Skeletal muscle cell (primary cell): Measurements from ENCODE around the gene PLK2.

Experiments
- DNase-seq: peaks from one replicate; pipeline ENCODE4 v3.0.0-alpha.2; 2010; ENCODE audit warnings: low read depth
- H3K4me3 ChIP-seq: 2 replicates; pipeline ENCODE4 v1.5.1; 2011; ENCODE audit warnings: low read depth, mild to moderate bottlenecking, control low read depth, low read length, moderate library complexity

The PLK2 gene

DNA sequence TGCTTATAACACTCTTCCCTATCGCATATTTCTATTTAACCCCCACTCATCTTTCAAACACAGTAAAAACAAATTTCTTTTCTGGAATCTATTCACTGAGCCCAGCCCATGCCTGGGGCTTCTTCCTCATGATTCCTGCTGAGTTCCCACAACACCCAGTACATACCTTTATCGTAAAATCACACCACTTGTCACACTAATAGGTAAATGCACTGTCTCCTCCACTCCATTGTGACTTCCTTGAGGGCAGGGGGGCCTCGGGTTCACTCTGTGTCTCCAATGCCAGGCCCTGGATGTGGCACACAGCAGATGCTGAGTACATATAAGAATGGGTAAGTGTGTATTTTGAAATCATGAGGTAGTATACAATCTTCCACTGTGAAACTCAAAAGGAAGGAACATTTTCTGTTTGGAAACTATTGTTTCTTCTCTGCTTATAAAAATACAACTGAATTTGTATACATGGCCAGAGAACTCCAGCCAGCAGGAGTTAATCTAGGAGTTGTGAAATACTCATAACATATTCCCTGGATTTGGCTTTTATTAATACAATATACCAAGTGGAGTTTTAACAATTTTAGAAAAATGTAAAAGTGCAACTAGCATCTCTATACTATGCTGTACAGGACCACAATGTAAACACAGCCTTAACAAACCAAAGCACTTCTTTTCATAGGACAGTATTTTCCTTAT lies 7.2 kb downstream of the PLK2 start:
- no peak overlapping the region for H3K4me3 ChIP-seq
- no peak for DNase-seq

DNA sequence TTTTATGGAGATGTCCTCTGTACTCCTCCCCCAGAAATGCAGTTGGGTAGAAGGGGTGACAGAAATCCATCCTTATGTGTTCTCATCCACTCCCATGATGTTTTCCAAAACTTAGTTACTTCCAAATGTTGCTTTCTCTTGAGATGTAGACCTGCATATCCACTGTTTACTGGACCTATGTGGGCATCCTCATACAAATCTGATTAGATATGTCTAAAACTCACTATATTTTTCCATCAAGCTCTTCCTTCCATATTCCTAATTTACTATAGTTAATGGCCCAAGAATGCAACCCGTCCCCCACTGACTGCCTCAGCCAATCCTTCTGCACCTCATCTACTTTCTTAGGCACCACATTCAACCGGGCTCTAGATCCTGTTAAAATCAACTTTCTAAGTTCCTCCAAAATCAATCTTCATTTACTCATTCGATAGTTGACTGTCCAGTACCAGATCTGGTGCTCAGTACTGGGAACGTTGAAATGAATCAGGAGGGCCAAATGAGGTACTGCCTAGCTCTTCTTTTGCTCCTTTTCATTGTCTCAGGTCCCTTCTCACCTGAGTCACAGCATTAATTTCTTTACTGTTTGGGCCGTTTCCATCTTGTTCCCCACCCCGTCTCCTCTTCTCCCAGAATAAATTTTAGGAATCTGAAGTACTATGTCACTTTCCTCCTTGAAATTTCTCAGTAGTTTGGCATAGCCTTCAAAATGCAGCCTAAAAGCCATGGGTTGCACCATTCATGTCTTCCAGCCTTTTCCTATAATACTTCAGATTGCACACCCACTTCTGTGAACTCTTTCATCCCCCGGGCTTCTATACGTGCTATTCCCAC lies 7.9 kb downstream of the PLK2 start:
- no peak overlapping the region for H3K4me3 ChIP-seq
- no peak for DNase-seq

DNA sequence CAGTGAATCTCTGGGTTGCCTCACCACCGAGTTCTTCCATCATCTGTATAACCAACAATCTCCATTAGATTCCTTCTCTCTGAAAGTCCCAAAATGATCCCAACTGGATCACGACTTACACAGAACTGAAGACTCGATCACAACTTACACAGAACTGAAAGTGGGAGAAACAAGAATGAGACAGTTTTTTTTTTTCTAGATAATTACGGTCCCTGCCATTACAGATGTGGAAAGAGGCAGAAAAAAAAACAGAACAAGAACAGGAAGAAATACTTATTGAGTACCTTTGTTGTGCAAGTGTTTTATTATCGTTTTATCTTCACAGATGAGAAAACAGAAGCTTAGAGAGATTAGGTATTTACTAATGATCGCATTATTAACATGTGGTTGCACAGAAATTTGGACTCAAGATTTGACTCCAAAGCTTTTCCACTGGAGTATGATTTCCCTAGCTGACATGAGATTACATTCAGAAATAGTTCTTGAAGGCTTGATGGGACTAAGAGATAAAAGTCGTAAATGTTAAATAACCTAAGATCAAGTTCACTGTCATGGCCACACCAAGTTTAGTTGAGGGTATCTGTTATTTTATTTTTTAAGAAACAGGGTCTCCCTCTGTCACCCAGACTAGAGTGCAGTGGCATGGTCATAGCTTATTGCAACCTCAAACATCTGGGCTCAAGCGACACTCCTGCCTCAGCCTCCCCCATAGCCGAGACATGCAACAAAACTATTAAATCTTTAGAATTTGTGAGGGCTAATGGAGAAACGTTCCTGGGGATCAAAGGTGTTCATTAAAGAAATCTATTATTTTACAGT lies 8.9 kb downstream of the PLK2 start:
- DNase-seq, result no peak

DNA sequence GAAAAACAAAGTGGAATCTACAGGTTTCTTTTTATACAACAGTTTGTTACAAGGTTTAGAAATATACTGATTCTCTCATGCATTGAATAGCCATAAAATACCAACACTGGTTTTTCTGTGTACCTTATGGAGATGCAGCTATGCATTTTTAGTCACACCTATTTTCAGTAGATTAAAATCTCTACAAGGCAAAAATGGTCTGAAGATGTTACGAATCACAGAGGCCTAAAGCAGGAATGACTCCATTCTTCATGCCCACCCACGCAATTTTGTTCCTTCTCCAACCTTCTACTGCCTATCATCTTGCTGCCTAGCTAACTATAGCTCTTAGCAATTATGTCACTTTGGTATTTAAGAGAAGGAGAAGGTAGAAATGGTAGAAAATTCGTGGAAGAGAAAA lies 9.9 kb downstream of the PLK2 start:
- DNase-seq, result no peak
- no peak overlapping the region for H3K4me3 ChIP-seq

More for the DNA sequence above, 8.9 kb downstream of the PLK2 start:
- H3K4me3 ChIP-seq, result no peak overlapping the region

DNA sequence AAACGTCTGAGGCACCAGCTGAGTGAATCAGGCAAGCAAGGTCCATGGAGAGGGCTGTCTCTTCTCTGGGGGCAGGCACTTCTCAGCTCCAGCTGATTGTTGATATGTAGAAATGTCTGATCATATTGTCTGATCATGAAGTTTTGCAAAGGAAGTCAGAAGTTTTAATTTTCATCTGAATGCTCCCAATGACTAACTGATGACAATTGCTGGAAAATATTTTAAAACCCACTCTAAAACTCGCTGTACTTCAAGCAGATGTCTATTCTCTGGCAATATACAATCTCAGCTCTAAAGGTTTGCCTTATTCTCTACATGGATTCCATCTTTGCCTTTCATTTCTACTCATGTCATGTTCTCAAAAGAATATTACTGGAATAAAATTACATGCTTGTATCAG lies 12.7 kb downstream of the PLK2 start:
- no peak overlapping the region for H3K4me3 ChIP-seq
- no peak for DNase-seq

DNA sequence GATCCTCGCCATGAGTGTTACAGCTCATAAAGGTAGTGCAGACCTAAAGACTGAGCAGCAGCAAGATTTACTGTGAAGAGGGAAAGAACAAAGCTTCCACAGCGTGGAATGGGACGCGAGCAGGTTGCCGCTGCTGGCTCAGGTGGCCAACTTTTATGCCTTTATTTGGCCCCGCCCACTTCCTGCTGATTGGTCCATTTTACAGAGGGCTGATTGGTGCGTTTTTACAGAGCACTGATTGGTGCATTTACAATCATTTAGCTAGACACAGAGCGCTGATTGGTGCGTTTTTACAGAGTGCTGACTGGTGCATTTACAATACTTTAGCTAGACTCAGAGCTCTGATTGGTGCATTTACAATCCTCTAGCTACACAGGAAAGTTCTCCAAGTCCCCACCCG lies 13.9 kb downstream of the PLK2 start:
- DNase-seq, result no peak
- no peak overlapping the region for H3K4me3 ChIP-seq

DNA sequence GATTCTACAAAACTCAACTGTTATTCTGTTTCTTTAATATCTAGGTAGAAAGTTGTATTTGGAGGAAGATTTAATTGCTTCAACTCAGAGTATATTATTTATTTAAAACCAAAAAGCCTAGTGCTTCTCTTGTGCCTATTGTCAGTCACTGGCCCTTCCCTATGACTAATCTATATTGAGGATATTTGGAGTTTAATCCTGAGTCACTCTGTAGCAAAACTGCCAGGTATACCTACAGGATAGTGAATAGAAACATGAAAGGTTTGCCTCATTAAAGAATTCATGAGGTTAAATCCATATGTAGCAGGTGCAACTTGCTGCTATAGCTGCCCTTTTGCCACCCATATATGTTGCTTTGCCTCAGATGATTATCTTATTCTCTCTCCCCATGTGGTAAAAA lies 15.1 kb downstream of the PLK2 start:
- no peak for DNase-seq
- no peak overlapping the region for H3K4me3 ChIP-seq

DNA sequence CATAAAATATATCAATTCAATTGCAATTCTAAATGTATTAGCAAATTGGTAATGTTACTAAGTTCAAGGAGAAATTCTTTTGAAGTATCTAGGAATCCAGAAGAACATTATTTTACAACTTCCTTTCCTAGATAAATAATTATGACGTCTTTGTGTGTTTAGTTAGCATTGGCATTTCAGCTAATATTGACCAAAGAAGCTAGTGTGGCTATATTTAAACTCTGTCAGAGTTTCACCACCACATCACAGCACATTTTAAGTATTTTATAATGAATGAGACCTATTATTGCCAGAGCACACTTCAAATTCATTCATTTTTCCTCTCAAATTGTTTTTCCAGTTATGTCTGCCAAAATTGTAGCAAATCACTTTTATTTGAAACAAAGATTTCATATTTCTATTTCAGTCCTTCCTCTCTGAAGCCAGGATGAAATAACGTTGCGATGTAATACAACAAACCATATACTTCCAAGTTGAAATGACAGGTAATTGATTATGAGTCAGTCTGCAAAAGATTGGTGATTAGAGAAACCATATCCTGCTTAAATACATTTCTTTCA lies 18.9 kb downstream of the PLK2 start:
- H3K4me3 ChIP-seq, result no peak overlapping the region
- DNase-seq, result no peak

DNA sequence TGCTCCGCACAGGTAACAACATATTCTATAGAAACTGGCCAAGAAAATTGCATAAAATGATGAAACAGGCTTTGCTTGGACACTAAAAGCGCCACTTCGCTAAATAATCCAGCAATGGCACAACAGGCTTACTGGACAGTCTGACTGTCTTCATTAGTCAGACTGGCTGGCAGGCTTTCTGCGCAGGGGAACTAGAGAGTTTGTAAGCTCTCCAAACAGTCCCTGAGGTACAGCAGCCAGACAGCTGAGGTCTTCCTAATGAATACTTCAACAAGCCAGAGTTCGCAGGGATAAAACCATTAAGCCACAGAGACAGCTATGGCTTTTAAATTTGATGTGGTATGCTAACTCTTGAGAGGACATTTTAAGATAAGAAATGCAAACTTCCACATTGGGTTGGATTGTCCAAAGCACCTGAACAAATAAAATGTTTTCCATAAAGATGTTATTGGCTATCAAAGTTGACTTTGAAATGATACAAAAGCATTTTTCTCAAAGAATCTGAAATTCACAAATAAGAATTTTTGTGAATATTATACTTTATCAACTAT lies 20.7 kb downstream of the PLK2 start:
- no peak for DNase-seq
- H3K4me3 ChIP-seq, result no peak overlapping the region

DNA sequence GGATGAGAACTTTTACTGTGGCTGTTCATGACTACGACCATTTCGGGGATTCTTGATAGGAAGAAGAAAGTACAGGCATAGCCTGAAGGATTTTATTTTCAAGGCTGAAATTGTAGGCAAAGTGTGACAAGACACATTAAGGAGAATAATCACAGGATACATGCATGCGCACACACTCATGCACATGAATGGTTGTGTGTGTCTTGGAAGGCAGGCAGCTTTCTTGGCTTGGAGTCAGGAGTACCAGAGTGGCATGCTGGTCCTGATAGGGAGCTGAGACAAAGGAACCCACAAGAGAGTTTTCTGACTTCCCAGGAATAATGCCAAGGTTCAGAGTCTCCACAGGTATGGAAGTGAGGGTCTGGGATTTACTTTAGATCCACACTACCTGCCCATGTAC lies 22.2 kb downstream of the PLK2 start:
- H3K4me3 ChIP-seq, result no peak overlapping the region
- DNase-seq, result no peak

DNA sequence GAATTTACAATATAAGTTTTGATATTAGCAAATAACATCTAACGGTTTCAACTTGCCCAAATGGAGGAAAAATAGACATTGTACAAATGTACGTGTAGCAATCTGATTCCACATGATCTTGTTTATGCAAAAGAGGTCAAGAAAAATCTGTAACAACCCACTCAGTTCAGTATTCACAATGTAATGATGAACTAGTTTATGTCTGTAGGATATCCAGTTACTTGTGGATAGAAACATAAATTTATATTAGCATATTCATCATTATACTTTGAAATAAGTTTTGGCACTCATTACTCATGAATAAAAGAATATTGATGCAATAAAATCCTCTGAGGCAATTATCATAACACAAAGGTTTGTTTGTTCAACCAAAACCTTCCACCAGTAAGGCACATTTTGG lies 28.1 kb downstream of the PLK2 start:
- no peak overlapping the region for H3K4me3 ChIP-seq
- no peak for DNase-seq

DNA sequence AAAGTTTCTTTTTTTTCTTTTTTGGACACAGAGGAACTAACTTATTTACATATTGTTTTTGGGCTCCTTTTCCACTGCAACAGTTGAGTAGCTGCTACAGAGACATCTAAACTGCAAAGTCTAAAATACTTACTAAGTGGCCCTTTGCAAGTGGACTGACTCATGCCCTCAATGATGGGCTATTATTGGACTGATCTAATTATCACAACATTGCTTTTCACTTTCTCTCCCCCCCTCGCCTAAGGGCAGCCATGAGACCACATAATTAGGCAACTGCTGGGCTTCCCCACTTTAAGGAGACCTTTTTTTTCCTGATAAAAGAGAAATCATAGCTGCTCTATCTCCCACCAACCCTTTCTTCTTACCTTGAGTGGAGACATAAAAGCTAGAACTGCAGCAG lies 47.0 kb downstream of the PLK2 start:
- no peak overlapping the region for H3K4me3 ChIP-seq
- DNase-seq, result no peak

DNA sequence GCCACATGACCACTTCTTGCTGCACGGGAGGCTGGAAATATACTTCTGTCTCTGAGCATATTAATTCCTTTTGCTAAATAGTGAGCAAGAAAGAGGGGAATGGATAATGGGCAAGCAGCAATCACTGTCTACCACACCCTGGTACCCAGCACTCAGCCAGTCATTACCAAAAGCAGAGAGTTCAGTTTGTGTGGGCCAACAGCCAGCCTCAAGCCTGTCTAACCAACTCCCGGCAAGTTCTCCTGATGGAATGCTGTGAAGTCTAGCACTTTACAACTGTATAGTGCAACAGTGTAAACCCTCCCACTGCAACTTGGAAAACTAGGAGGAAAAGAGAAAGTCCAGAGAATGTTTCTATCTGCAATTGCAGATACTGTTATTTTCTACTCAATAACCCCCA lies 47.8 kb downstream of the PLK2 start:
- H3K4me3 ChIP-seq, result no peak overlapping the region
- no peak for DNase-seq

DNA sequence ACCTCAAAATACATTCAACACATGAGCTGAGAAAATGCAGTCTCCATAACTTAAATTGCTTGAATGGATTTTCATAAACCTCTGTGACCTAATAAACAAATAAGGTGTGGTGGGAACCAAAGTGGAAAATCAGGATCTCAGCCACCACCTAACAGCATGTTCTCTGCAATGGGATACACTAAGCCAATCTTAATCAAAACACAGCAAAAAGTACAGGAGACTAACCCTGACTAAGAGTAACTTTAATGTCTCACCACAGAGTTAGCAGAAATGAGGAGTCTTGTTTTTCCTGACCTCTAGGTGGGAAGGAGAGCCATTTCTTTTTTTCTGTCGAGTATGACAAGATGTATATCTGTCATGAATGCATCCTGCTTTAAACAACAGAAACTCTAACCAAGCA lies 48.5 kb downstream of the PLK2 start:
- H3K4me3 ChIP-seq, result no peak overlapping the region
- DNase-seq, result no peak

DNA sequence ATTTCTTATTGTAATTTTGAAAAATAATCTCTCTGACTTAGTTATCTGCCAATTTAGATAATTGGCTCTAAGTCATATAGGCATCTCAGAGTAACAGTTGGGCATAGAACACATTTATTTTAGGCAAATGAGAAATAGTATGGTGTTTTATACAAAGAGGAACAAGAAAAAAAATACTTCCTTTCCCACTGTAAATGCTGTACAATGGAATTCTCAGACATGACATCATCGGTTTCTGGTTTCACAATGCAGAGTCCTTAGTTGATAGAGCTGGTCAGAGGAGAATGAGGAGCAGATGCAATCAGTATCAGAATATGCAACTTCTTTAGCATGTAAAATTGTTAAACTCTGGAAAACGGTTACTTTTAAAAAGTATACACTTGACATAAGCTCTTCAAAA lies 49.4 kb downstream of the PLK2 start:
- no peak overlapping the region for H3K4me3 ChIP-seq
- peak; percentile 57 for DNase-seq

DNA sequence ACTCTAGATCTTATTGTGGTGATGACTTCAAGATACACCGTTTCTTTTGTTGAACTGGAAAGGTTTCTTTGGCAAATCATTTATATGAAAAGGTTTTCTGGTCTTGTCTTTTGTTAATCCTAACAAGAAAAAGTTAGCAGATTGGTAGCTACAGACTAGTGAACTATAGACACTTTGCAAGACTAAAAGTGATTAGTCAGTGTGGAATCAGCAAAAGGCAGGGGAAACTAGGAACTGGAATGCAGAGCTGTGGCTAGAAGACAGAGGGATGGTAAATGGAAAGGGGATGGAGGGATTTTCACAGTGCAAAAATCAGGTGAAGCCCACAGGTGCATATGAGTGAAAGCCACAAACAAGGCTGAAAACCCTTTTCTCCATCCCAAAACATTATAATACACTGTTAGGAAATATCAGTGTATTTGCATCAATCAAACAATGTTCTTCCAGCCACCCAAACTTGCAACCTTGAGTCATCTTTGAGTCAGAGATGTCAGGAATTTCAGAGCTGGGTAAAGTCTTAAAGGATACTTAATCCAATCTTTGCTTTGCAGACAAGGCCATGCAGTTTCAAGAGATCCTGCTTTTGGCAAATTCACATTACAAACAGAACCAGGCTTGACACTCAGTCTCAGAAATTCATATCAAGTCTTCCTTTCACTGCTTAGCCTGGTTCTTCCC lies 52.7 kb downstream of the PLK2 start:
- no peak overlapping the region for H3K4me3 ChIP-seq
- DNase-seq, result peak; percentile 54

DNA sequence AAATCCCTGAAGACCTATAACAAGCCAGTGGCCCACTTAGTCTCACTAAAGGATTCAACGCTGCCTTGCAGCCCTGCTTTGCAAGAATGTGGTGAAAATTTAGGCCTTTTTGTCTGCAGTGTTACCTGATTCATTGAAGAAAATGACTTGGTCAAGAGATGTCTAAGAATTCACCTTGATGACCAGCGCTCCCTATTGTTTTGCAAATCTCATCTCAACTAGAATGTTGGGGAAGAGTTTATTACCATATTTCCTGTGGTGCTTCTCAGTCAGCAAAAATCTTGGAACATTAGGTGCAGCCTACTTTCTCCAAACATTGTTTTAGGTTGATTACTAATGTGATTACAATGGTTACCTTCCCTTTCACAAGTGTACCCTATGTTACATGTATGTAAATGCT lies 53.5 kb downstream of the PLK2 start:
- DNase-seq, result no peak
- no peak overlapping the region for H3K4me3 ChIP-seq

DNA sequence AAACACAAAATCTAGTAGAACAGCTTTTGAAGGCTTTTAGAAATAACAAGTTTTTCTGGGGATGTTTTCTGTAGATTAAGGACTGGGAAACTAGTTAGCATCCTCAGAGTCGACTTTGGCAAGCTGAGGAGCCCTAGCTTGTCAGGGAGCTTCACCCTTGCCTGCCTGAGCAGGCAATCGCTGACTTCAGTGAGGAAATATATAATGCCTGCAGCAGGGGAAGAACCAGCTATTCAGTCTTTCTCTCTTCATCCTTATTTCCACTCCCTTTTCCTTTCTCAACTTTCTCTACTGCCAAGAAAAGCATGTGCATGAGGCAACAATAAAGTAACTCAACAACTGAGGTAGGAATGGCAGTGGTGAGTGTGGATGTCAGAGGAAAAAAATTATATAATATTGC lies 54.7 kb downstream of the PLK2 start:
- DNase-seq, result peak; percentile 9
- no peak overlapping the region for H3K4me3 ChIP-seq

DNA sequence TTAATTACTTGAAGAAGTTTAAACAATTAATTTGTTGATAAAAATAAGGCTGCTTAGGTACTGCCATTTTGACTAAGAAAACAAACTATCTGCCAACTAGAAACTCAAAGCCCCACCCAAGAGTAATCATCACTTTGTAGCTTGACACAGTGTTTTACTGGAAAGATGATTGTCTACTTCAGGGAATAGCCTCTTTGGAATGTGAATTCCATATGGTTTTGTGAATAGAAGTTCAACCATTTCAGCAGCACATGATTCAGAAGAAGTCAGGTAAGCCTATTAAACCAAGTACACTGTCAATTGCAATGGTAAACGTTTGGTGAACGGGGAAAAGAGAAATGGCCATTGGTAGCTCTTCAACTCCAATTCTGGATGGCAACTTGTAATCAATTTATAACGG lies 55.2 kb downstream of the PLK2 start:
- no peak for DNase-seq
- no peak overlapping the region for H3K4me3 ChIP-seq
